CD8-positive, alpha-beta memory T cell (primary cell): ENCODE measurements around the gene TIMP2. TPM values are rescaled to one million over a fixed set of nuclear protein-coding genes. Genes with fewer than 3 reads are reported as not detected.

Experiments
- CTCF ChIA-PET: fragments of 350-600 bp; sonication (Branson Sonifier 250); formaldehyde crosslinking; loops from one replicate; lab custom pipeline; 2021; ENCODE audit warnings: antibody characterized with exemption; lab: Charles Lee
- POLR2A ChIA-PET: fragments of 350-600 bp; sonication (Branson Sonifier 250); formaldehyde crosslinking; loops from one replicate; lab custom pipeline; 2021; ENCODE audit warnings: antibody characterized with exemption; lab: Charles Lee
- DNase-seq, 5 donors: peaks; one replicate each; pipeline versions ENCODE4 v3.0.0 to v3.0.0-alpha.2; 2020 to 2022; ENCODE audit warnings: mixed read lengths in 1 of 5
- H3K27ac ChIP-seq: one replicate; pipeline ENCODE4 v1.7.0; 2013; ENCODE audit warnings: low read depth, mild to moderate bottlenecking, low read length, moderate library complexity
- H3K27me3 ChIP-seq: 2 replicates; pipeline ENCODE4 v1.7.0; 2013; ENCODE audit warnings: low read length, mild to moderate bottlenecking; ENCODE audit not compliant: insufficient read depth, poor library complexity, severe bottlenecking
- H3K36me3 ChIP-seq: 2 replicates; pipeline ENCODE4 v1.7.0; 2013; ENCODE audit warnings: mild to moderate bottlenecking, low read length, moderate library complexity; ENCODE audit not compliant: insufficient read depth
- H3K4me1 ChIP-seq: 2 replicates; pipeline ENCODE4 v1.7.0; 2013; ENCODE audit warnings: mild to moderate bottlenecking, low read length, moderate library complexity; ENCODE audit not compliant: insufficient read depth
- H3K4me3 ChIP-seq: 2 replicates; pipeline ENCODE4 v1.7.0; 2013; ENCODE audit warnings: mild to moderate bottlenecking, low read length
- H3K9me3 ChIP-seq: 2 replicates; pipeline ENCODE4 v1.7.0; 2013; ENCODE audit warnings: mild to moderate bottlenecking, low read length
- H3K27ac Mint-ChIP-seq, 8 donors: one replicate each; pipeline ENCODE4 v1.8.0; 2020 to 2021; ENCODE audit warnings: mixed read lengths in 8 of 8, mild to moderate bottlenecking in 6 of 8, inconsistent platforms in 3 of 8, moderate library complexity in 3 of 8
- H3K27me3 Mint-ChIP-seq, 2 donors: one replicate each; pipeline ENCODE4 v1.8.0; 2020 to 2021; ENCODE audit warnings: mixed read lengths in 2 of 2, mild to moderate bottlenecking in 1 of 2, moderate library complexity in 1 of 2
- H3K36me3 Mint-ChIP-seq, 3 donors: one replicate each; pipeline ENCODE4 v1.8.0; 2020 to 2021; ENCODE audit warnings: mixed read lengths in 3 of 3, inconsistent platforms in 1 of 3, mild to moderate bottlenecking in 1 of 3
- H3K4me1 Mint-ChIP-seq, 3 donors: one replicate each; pipeline ENCODE4 v1.8.0; 2020 to 2021; ENCODE audit warnings: mixed read lengths in 3 of 3, inconsistent platforms in 1 of 3, mild to moderate bottlenecking in 1 of 3
- H3K4me3 Mint-ChIP-seq, 7 donors: one replicate each; pipeline ENCODE4 v1.8.0; 2020 to 2021; ENCODE audit warnings: mixed read lengths in 7 of 7, mild to moderate bottlenecking in 6 of 7, moderate library complexity in 4 of 7, inconsistent platforms in 2 of 7
- H3K9me3 Mint-ChIP-seq, 5 donors: one replicate each; pipeline ENCODE4 v1.8.0; 2020 to 2022; ENCODE audit warnings: mixed read lengths in 5 of 5, mild to moderate bottlenecking in 3 of 5, moderate library complexity in 2 of 5, inconsistent platforms in 1 of 5
- polyA plus RNA-seq: library from polyadenylated mRNA; unstranded; fragments of 300-500 nt; fragmentation: Illumina TruSeq; gene quantifications from one replicate; pipeline ENCODE4 v1.2.3, GENCODE V29; 2021
- total RNA-seq, 2 experiments: library from RNA; stranded (reverse); gene quantifications; one replicate each; pipeline ENCODE4 v1.2.3, GENCODE V29; 2021

Gene TIMP2
- total and polyA plus RNA-seq, 3 experiments from 2014 or later: 0.08 to 1.6 (median 1.3) TPM

DNA sequence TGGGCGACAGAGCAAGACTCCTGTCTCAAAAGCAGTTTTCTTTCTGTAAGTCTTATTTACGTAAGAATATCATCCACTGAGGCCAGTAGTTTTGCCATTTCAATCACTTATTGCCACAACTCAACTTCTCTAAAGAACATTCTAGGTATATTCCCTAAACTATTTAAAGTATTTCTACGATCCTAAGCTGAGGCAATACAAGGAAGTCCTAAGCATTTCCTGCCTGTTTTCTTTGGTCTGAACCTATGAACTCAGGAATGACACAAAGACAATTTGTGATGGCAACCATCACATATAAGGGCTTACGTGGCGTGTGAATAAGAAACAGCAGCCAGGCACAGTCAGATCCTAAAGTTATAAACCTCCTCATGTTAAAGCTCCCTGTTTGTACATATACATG lies 98.8 kb downstream of the TIMP2 start:
- H3K27me3 ChIP-seq: no peaks in the 10 kb centered on the region
- CTCF ChIA-PET: no interaction called here
- H3K36me3 Mint-ChIP-seq: peaks cover 18 to 95% (median 46%) of the 10 kb centered on the region in 3 donors

GRCh38 chr17:78825696-78826095 lies 99.5 kb downstream of the TIMP2 start:
- Mint-ChIP-seq H3K36me3 (peaks cover 18 to 96% (median 46%) of the 10 kb centered on the region in 3 donors), H3K9me3 (no peaks in the 10 kb centered on the region), H3K4me3 (no peak overlapping the region), H3K27me3 (peaks cover 0 to 4% of the 10 kb centered on the region in 2 donors), H3K4me1 (peaks cover 34 to 48% (median 47%) of the 10 kb centered on the region in 3 donors), H3K27ac (peak overlapping the region in 6 of 8 donors; percentile 26 to 87 (median 82))
- ChIA-PET POLR2A (no interaction called here), CTCF (no interaction called here)
- Histone ChIP-seq H3K27ac (no peak overlapping the region), H3K9me3 (no peaks in the 10 kb centered on the region), H3K27me3 (no peaks in the 10 kb centered on the region), H3K36me3 (peaks cover 76% of the 10 kb centered on the region), H3K4me1 (peaks cover 3% of the 10 kb centered on the region), H3K4me3 (no peak overlapping the region)
- DNase-seq: no peak

More for the DNA sequence above, 98.8 kb downstream of the TIMP2 start:
- H3K9me3 Mint-ChIP-seq: no peaks in the 10 kb centered on the region
- no peak overlapping the region for H3K27ac ChIP-seq
- POLR2A ChIA-PET: no interaction called here
- H3K4me3 Mint-ChIP-seq: no peak overlapping the region
- H3K4me1 ChIP-seq: no peaks in the 10 kb centered on the region
- peaks cover 0 to 4% of the 10 kb centered on the region in 2 donors for H3K27me3 Mint-ChIP-seq
- no peaks in the 10 kb centered on the region for H3K9me3 ChIP-seq
- peaks cover 29 to 44% (median 42%) of the 10 kb centered on the region in 3 donors for H3K4me1 Mint-ChIP-seq
- H3K4me3 ChIP-seq: no peak overlapping the region
- peaks cover 76% of the 10 kb centered on the region for H3K36me3 ChIP-seq
- H3K27ac Mint-ChIP-seq: peak overlapping the region in 3 of 8 donors; percentile 42 to 89 (median 66)
- DNase-seq: no peak

DNA sequence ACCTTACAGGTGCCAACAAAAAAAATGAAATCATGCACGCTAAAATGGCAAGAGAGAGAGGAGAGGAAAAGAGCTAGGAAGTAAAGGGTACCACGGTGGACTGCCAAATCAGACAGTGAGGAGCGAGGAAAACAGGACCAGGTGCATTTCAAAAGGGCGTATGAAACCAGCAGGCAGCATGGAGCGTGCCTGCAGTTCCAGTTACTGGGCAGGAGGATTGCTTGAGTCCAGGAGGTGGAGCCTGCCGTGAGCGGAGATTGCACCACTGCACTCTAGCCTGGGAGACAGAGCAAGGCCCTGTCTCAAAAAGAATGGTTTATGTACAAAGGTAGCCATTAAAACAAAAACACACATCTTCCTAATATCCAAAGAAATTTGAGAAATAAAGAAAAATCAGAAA lies 100.9 kb downstream of the TIMP2 start:
- no peak overlapping the region for H3K27ac ChIP-seq
- peak overlapping the region in 6 of 8 donors; percentile 16 to 87 (median 62) for H3K27ac Mint-ChIP-seq
- ChIA-PET POLR2A (no interaction called here), CTCF (no interaction called here)
- peaks cover 74% of the 10 kb centered on the region for H3K36me3 ChIP-seq
- no peaks in the 10 kb centered on the region for H3K9me3 ChIP-seq
- H3K36me3 Mint-ChIP-seq: peaks cover 19 to 98% (median 41%) of the 10 kb centered on the region in 3 donors
- H3K4me3 ChIP-seq: no peak overlapping the region
- no peaks in the 10 kb centered on the region for H3K27me3 ChIP-seq
- DNase-seq: no peak
- H3K27me3 Mint-ChIP-seq: peaks cover 0 to 4% of the 10 kb centered on the region in 2 donors
- H3K4me3 Mint-ChIP-seq: no peak overlapping the region
- no peaks in the 10 kb centered on the region for H3K9me3 Mint-ChIP-seq
- peaks cover 18% of the 10 kb centered on the region for H3K4me1 ChIP-seq
- H3K4me1 Mint-ChIP-seq: peaks cover 42 to 51% (median 51%) of the 10 kb centered on the region in 3 donors

- H3K4me1 ChIP-seq: peaks cover 25% of the 10 kb centered on the region
- CTCF ChIA-PET: interaction anchor here (1.0 kb wide), 1 partner anchor 12 kb away, joined by 3 read pairs; no protein-coding TSS in a partner anchor
- DNase-seq: no peak
These were observed 101.7 kb downstream of the TIMP2 start for GRCh38 chr17:78823282-78824046.

DNA sequence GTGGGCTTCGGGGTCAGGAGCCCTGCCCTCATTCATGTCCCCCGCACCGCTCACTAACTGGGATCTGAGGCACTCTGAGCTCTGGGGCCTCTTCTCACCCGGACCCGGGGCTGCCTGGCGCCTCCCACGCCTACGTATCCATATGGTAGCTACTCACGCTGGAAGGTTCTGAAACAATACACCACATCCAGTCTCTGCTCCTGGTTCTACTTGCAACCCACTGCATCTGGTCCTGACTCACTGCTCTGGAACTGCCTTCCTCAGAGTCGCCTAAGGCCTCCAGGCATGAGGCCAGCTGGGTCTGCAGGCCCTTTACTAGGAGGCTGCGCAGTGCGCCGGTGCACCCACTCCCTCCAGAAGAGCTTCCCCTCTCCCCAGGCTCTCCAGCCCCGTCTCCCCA lies 102.6 kb downstream of the TIMP2 start:
- POLR2A ChIA-PET: interaction anchor here (0.6 to 1.0 kb wide), 2 partner anchors 18 to 49 kb away, joined by 3 to 4 read pairs; no protein-coding TSS in a partner anchor
- peaks cover 0 to 7% of the 10 kb centered on the region in 2 donors for H3K27me3 Mint-ChIP-seq
- peaks cover 35% of the 10 kb centered on the region for H3K4me1 ChIP-seq

More at GRCh38 chr17:78823282-78824046, 101.7 kb downstream of the TIMP2 start:
- Mint-ChIP-seq H3K36me3 (peaks cover 20 to 98% (median 40%) of the 10 kb centered on the region in 3 donors), H3K9me3 (no peaks in the 10 kb centered on the region), H3K27me3 (peaks cover 0 to 7% of the 10 kb centered on the region in 2 donors), H3K4me3 (no peak overlapping the region), H3K27ac (peak overlapping the region in 7 of 8 donors; percentile 43 to 92 (median 82)), H3K4me1 (peaks cover 48 to 57% (median 57%) of the 10 kb centered on the region in 3 donors)
- H3K36me3 ChIP-seq: peaks cover 67% of the 10 kb centered on the region
- no peak overlapping the region for H3K4me3 ChIP-seq
- POLR2A ChIA-PET: interaction anchor here (0.6 to 1.0 kb wide), 2 partner anchors 19 to 50 kb away, joined by 3 to 4 read pairs; no protein-coding TSS in a partner anchor
- H3K9me3 ChIP-seq: no peaks in the 10 kb centered on the region
- no peak overlapping the region for H3K27ac ChIP-seq
- H3K27me3 ChIP-seq: no peaks in the 10 kb centered on the region

GRCh38 chr17:78821961-78822360 lies 103.2 kb downstream of the TIMP2 start:
- Mint-ChIP-seq H3K4me3 (peak overlapping the region in 1 of 7 donors; percentile 12), H3K9me3 (no peaks in the 10 kb centered on the region), H3K4me1 (peaks cover 55 to 62% (median 59%) of the 10 kb centered on the region in 3 donors), H3K36me3 (peaks cover 20 to 97% (median 33%) of the 10 kb centered on the region in 3 donors), H3K27me3 (peaks cover 0 to 11% of the 10 kb centered on the region in 2 donors), H3K27ac (peak overlapping the region in 5 of 8 donors; percentile 43 to 79 (median 66))
- H3K4me1 ChIP-seq: peaks cover 41% of the 10 kb centered on the region
- POLR2A ChIA-PET: no interaction called here
- H3K27ac ChIP-seq: no peak overlapping the region
- no peak overlapping the region for H3K4me3 ChIP-seq
- H3K27me3 ChIP-seq: no peaks in the 10 kb centered on the region
- CTCF ChIA-PET: no interaction called here
- no peaks in the 10 kb centered on the region for H3K9me3 ChIP-seq
- DNase-seq: no peak
- H3K36me3 ChIP-seq: peaks cover 65% of the 10 kb centered on the region

More for the DNA sequence above, 102.6 kb downstream of the TIMP2 start:
- no peaks in the 10 kb centered on the region for H3K9me3 ChIP-seq
- CTCF ChIA-PET: interaction anchor here (1.0 kb wide), 1 partner anchor 13 kb away, joined by 3 read pairs; no protein-coding TSS in a partner anchor
- H3K27ac Mint-ChIP-seq: peak overlapping the region in 6 of 8 donors; percentile 52 to 92 (median 83)
- H3K27ac ChIP-seq: no peak overlapping the region
- DNase-seq: no peak
- H3K4me1 Mint-ChIP-seq: peaks cover 49 to 57% (median 56%) of the 10 kb centered on the region in 3 donors
- peak overlapping the region in 1 of 7 donors; percentile 72 for H3K4me3 Mint-ChIP-seq
- H3K36me3 ChIP-seq: peaks cover 67% of the 10 kb centered on the region
- peaks cover 19 to 95% (median 32%) of the 10 kb centered on the region in 3 donors for H3K36me3 Mint-ChIP-seq
- H3K4me3 ChIP-seq: no peak overlapping the region
- no peaks in the 10 kb centered on the region for H3K27me3 ChIP-seq
- no peaks in the 10 kb centered on the region for H3K9me3 Mint-ChIP-seq

DNA sequence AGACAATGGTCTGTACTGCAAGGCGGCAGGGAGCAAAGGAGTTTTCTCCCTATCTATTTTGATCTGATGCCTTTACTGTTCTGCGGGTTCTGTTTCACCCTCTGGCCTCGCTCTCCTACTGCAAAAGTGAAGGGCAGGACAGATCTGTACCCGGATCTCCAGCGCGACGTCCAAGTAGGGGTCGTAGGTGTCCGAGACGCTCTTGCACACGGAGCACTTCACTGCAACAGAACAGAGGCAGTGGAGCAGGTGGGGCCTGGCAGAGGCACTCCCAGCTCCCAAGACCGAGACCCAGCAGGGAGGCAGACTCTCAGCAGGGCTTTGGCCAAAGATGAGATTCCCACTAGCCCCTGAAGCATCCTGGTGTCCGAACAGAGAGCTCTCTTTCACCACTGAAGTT lies 104.3 kb downstream of the TIMP2 start:
- H3K4me1 Mint-ChIP-seq: peaks cover 59 to 68% (median 65%) of the 10 kb centered on the region in 3 donors
- no peak overlapping the region for H3K27ac ChIP-seq
- no peak for DNase-seq
- H3K27me3 ChIP-seq: no peaks in the 10 kb centered on the region
- no peak overlapping the region for H3K4me3 ChIP-seq
- H3K4me1 ChIP-seq: peaks cover 52% of the 10 kb centered on the region
- H3K9me3 Mint-ChIP-seq: no peaks in the 10 kb centered on the region
- CTCF ChIA-PET: interaction anchor here (2.6 kb wide), 1 partner anchor 21 kb away, joined by 7 read pairs; no protein-coding TSS in a partner anchor
- H3K27me3 Mint-ChIP-seq: peaks cover 0 to 11% of the 10 kb centered on the region in 2 donors
- POLR2A ChIA-PET: no interaction called here
- peak overlapping the region in 6 of 8 donors; percentile 43 to 100 (median 98) for H3K27ac Mint-ChIP-seq
- peak overlapping the region in 3 of 7 donors; percentile 12 to 52 (median 15) for H3K4me3 Mint-ChIP-seq
- H3K36me3 Mint-ChIP-seq: peaks cover 20 to 90% (median 34%) of the 10 kb centered on the region in 3 donors
- no peaks in the 10 kb centered on the region for H3K9me3 ChIP-seq
- peaks cover 61% of the 10 kb centered on the region for H3K36me3 ChIP-seq
